NOMO-1 (cell line): ENCODE data around the gene COPZ2.
A peak's percentile ranks its signal among the peaks of the same experiment; 100 is the strongest.
"Not testable (repeated sequence)": the region's sequence is repeated elsewhere in the genome, so short reads cannot be mapped to it uniquely, and the experiment has no call there.

Source experiments
- DNase-seq, 2 experiments: peaks; one replicate each; lab custom pipeline; 2025; ENCODE audit not compliant: unreplicated experiment in 2 of 2; lab: John Stamatoyannopoulos, UW

COPZ2 gene

DNA sequence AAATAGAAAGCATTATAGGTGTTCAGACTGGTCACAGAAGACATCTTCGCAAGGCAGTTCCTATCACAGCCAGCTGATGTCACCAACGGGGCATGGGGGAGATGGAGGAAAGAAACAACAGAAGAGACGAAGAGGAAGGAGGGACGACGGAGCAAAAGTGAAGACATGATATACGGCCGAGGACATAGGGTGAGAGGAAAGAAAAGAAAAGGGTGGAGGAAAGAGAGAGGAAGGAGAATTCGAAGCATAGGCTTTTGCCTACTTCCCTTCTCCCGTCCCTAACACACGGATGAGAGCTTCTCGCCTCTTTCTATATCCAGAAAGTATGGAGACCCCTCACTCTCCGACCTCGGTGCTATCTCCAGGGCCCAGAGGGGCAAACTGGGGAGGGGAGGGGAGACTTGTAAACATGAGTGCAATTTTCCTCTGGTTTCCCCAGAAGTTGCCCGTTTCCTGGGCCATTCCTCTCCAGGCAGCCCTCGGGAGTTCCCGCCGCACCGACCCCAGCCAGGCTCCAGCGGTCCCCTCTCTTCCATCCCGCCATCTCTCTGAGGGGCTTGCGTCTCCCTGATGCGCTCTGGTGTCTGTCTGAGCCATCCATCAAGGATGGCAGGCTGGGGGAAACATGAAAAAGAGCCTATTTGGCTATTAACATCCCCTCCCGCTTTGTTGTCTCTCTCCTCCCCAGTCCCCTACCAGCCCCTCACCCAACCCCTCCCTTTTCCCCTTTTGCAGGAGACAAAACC, 26.0 kb downstream of the COPZ2 start:
- DNase-seq: peak; percentile 31 to 71

- no peak for DNase-seq
Observed at GRCh38 chr17:48010193-48010592, 27.4 kb downstream of the COPZ2 start.

GRCh38 chr17:48006936-48007709, 30.5 kb downstream of the COPZ2 start:
- DNase-seq: peak in 1 of 2 experiments; percentile 13

DNA sequence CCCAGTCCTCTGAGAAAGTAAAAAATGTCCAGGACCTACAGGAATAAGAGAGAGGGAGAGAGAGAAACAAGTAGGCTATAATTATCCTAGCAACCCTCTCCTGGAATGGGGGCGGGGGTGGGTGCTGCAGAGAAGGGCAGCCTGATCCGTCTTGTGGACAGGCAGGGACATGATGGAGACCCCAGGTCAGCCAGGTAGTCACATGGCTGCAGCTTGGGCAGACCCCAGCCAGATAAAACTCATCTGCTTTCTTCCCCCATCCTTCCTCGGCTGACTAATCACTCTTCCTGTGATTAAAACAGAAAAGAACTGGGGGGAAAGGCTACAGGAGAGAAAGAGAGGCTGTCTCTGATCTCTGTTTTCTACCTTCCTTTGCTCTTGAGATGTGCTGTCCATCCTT, 32.6 kb downstream of the COPZ2 start:
- no peak for DNase-seq

GRCh38 chr17:48003417-48004151, 34.0 kb downstream of the COPZ2 start:
- no peak for DNase-seq

DNA sequence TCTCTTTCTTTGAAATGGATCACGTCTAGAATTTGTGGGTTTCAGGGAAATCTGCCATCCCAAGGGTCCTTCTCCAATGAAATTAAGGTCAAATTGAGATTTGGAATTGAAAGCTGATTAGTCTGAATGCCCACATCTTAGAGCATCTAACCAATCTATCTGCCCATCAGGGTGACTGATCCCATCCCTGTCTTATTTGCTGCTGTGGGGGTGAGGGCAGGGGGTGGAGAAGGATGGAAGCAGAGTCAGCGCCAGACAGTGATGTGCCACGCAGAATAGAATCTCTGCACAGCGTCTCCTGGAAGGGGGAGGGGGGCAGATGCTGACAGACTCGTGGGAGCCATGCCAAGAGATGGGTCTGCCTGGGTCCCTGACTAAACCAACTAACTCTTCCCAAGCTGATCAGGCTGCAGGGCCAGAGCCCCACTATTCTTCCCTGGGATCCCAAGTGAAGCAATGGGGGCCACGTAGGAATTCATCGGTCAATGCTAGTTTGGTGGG, 34.6 kb downstream of the COPZ2 start:
- DNase-seq: no peak

DNA sequence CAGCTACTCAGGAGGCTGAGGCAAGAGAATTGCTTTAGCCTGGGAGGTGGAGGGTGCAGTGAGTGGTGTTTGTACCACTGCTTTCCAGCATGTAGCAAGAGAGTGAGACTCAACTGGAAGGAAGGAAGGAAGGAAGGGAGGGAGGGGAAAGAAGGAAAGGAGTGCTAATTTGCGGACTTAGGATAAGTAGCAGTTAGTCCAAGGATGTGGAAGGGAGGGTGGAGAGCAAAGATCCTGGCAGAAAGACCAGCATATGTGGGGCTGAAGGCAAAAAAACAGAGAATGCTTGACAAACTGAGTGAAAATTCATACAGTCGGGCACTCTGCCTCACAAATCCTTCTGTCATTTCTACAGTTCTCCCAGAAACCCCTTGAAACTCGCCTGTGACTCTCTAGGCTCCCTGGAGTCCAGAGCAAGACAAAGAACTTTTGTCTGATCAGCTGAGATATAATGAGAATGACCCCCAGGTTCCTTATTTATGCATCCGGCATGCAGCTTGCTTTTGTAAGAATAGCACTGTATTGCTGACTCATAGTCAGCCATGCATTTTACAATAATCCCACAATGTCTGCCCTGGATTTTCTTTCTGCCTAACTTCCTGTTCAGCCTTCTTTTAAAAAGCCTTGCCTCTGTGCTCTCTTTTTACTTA, 35.2 kb downstream of the COPZ2 start:
- DNase-seq: peak; percentile 57 to 91

DNA sequence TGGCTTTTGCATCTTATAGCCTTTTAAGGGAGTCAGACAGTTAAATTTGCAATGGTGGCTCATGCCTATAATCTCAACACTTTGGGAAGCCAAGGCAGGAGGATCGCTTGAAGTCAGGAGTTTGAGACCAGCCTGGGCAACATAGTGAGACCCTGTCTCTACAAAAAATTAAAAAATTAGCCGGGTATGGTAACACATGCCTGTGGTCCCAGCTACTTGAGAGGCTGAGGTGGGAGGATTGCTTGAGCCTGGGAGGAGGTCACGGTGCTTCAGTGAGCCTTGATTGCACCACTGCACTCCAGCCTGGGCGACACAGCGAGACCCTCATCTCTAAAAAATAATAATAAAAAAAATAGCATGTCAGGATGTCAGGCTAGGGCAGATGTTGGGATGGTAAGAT, 35.9 kb downstream of the COPZ2 start:
- not testable (repeated sequence) for DNase-seq

- no peak for DNase-seq
Observed at GRCh38 chr17:48001197-48001596, 36.4 kb downstream of the COPZ2 start.

DNA sequence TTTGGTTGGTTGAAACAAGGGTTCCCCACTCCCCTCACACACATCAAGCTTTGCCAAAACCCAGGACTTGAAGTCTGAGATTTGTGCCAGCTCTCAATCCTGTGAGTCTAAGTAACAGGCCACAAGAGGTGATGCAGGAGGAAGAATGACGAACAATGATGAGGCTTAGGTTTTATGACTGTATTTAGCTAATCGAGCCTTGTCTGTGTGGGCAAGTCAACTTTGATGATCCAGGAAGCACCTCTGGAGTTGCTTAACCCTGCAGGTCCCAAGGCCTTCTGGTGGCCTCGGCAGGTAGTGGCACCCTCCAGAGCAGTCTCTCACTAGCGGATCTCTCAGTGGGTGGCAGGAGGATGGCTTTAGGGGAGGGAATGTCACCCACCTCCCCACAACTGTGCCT, 38.0 kb downstream of the COPZ2 start:
- peak; percentile 31 to 47 for DNase-seq

DNA sequence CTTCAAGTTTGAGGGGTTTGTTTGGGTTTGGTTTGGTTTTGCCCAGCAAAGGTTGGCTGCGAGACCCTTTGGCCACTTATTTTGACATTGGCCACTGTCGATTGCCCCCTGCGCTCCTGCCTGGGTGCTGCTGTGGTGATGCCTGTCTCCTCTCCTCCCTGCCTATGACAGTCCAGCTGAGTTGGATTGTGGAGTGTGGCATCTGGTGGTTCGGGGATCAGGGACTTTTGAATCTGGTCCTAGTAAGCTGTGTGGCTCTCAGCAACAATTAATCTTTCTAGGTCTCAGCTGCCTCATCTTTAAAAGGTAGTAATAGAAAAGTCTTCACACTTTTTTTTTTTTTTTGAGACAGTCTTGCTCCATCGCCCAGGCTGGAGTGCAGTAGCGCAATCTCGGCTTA, 39.6 kb downstream of the COPZ2 start:
- no peak for DNase-seq

DNA sequence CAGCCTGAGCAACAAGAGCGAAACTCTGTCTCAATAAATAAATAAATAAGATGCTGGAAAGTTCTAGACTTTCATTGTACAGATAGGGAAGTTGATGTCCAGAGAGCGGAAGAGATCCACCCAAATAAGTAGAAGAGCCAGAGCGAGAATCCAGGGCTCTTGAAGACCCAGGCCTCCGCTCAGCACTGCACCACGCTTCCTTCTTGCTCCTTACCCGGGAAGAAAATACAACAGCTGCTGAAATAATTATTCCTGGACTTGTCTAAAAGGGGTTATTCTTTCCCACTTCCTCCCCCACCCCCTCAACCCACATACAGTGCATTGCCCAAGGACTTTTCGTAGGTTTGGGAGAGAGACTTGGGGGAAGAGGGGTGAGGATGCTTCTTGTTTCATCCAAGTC, 40.0 kb downstream of the COPZ2 start:
- DNase-seq: no peak

DNA sequence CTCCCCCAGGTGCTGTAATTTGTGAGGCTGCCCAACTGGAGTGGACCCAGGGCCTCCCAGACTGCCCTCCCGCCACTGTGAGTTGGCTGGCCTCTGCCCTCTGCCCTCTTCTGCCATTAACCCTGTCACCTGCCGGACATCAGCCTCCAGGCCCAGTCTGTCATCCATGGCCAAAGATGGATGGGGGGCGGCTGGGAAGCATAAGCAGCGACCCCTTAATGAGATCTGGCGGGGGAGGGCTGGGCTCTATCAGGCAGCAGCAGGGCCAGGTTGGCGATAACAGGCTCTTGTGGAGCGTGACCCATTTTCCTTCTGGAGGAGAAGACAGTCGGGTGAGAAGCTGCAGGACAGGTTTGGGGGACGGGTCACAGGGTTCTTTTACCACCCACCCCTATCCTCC, 41.4 kb downstream of the COPZ2 start:
- DNase-seq: no peak

DNA sequence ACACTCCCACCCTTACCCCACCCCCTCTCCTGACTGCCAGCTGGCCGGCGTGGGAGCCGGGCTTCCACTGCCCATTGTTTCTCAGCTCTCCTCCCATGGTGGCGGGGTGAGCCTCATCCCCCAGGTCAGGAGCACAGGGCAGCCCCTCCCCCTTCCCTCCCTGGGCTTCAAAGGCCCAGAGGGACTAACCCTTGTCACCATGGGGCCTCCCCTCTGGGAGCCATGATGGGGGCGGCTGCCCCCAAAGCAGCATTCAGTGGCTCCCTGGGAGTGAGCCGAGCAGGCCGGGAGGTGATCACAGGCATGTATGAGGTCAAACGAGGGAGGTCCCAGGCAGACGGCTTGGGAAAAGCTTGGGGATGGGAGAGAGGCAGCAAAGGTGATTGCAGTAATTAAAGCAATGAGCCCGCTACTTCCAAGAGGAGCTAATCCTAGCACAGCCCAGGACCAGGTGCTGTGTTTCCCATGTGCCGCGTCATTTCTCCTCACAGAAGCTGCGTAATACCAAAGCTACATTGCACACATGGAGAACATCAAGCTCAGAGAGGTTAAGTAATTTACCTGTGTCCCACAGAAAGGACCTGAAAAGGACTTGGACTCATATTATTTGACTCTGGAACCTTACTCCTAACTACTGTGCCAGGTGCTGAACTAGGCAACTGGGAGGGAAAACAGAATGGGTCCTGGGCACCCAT, 42.2 kb downstream of the COPZ2 start:
- no peak for DNase-seq

DNA sequence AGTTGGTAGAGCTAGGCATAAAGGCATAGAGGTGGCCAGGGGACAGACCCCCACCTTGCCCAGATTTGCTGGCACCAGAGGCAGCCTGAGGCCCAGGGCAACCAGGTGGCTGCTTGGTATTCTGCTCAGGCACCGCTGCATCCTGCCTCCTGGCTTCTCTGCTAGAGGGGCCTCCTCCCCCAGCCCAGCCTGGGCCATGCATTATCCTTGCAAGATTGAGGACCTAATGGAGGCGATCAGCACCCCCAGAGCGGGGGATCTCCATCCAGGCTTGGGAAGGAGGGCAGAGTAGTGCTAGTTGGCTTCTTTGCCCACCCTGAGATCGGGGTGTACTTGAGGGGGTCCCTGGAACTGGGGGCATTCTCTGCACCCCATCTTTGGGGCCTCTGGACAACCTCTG, 42.9 kb downstream of the COPZ2 start:
- DNase-seq: no peak

DNA sequence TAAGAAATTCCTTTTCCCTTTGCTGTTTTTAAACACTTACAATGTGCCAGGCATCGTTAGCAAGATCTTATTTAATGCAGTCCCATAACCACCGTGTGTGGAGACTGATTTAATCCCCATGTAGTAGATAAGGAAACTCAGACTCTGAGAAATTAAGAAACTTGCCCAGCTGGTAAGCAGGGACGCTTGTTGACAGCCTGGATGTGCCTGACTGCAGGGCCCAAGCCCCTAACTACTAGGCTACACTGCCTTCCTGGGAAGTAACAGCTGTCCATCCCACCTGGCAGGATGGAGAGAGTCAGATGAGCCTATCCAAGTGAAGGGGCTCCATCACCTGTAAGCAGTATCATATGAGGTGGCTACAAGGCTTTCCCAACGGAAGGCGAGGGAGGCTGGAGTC, 43.6 kb downstream of the COPZ2 start:
- DNase-seq: no peak

DNA sequence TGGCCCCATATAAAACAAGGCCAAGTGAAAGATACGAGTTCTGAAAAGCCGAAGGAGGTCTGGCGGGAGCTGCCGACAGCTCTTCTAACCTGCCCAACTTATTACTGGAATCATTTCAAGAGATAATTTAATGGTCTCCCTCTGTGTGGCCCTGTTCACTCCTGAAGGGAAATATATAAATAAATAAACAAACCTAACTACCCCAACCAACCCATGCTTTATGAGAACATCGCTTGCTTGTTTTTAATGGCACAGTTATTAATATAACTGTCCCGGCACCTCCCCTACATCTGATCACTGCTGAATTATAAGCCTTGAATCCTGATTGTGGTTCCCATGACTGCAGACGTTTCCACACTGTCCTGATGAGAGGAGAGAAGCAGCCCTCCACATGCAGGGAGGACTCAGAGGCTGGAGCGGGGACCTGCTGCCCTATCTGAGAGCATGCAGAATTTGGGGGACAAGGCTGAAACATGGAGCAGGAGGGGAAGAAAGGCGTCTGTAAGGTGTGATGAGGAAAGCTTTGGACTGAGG, 44.5 kb downstream of the COPZ2 start:
- DNase-seq: no peak

DNA sequence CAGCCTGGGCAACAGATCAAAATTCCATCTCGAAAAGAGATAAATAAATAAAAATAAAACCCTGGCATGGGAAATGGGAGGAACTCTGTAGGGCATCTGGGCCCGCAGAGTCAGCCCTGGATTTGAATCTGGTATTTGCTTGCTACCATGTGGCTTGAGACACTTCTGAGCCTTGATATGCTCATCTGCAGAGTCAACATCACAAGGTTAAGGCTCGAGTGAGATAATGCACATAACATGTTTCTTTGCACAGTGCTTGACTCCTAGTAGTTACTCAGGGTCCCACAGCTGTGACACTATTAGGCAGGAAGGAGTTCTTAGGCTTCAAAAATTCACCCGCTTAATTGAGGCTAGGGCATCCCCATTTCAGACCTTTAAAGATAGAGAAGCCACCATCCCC, 45.4 kb downstream of the COPZ2 start:
- no peak for DNase-seq

- DNase-seq: no peak
Observed at GRCh38 chr17:47990962-47991731, 46.5 kb downstream of the COPZ2 start.
